GM18507 (cell line): Measurements from ENCODE around the gene CEP112.
"Not testable (repeated sequence)": the region's sequence is repeated elsewhere in the genome, so short reads cannot be mapped to it uniquely, and the experiment has no call there.

Experiments used
- DNase-seq: peaks from one replicate; pipeline ENCODE4 v3.0.0; 2011; ENCODE audit warnings: low read depth; ENCODE audit not compliant: insufficient read length; ENCODE audit errors: extremely low spot score
- FAIRE-seq: peaks from 2 replicates; lab custom pipeline; 2011; peaks lifted over from hg19 to GRCh38; lab: Jason Lieb, UNC

Gene CEP112

DNA sequence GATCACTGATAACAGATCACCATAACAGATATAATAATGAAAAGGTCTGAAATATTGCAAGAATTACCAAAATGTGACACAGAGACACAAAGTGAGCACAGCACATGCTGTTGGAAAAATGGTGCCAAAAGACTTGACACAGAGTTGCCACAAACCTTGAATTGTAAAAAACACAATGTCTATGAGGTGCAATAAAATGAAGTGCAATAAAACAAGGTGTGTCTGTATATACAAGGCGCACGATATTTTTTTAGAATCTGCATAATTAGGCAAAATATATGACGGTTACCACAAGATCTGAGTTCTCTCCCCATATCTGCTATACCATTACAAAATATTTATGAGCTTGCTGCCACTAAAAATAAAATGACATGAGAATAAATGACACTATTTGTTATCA lies 458.6 kb downstream of the CEP112 start:
- FAIRE-seq (no peak), DNase-seq (no peak)

DNA sequence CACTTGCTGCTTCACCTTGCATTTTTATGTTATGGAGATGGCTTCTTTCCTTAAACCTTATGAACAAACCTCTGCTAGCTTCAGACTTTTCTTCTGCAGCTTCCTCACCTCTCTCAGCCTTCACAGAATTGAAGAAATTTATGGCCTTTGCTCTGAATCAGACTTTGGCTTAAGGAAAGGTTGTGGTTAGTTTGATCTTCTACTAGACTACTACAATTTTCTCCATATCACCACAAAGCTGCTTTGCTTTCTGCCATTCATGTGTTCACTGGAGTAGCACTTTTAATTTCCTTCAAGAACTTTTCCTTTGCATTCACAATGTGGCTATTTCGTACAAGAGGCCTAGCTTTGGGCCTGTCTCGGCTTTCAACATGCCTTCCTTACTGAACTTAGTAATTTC lies 459.3 kb downstream of the CEP112 start:
- DNase-seq, FAIRE-seq: not testable (repeated sequence)

DNA sequence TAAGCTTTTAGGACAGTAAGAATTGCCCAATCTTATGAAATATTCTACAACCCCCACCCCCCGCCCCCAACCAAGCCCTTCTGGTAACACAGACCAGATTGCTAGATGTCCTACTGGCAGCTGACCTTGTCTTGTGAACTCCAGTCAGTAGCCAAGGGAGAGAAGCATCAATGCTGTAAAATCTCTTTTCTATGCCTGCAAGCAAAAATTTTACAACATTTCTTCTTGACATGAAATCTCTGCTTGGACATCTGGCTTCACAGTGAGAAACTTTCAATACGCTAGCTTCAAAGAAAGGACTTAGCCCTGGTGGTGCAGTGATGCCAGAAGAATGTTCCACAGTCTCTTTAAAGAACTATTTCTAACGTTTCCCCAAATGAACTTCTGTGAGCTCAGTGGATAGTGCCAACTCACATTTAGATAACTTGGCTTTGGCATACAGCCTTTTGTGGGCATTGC lies 461.2 kb downstream of the CEP112 start:
- DNase-seq: no peak
- FAIRE-seq: no peak

DNA sequence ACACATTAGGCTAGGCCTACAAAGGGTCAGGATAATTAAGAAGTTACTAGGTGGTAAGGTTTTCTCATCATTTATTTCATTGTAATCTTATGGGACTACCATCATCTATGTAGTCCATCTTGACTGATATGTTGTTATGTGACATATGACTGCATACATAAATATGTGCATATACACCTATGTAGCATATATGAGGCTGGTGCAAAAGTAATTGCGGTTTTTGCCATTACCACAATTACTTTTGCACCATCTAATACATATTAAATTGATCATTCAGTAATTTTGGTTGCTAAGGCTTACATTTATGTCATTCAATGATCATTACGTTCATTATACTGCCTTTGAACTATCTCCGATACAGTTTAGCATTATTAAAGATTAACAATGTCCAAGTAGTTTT lies 462.7 kb downstream of the CEP112 start:
- DNase-seq (no peak), FAIRE-seq (no peak)

DNA sequence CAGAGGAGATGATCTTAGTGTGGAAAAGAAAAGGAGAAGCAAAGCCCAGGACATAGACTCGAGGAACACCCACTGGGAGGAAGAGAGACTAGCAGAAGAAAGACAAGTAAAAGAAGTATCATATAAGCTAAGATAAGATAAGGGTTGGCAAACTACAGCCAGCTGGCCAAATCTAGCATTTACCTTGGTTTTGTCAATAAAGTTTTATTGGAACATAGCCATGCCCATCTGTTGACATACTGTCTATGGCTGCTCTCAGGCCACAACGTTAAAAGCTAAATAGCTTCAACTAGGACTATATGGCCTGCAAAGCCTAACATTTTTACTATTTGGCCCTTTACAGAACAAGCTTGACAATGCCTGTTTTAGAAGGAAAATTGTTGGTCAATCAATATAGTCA lies 464.1 kb downstream of the CEP112 start:
- FAIRE-seq (no peak), DNase-seq (no peak)

DNA sequence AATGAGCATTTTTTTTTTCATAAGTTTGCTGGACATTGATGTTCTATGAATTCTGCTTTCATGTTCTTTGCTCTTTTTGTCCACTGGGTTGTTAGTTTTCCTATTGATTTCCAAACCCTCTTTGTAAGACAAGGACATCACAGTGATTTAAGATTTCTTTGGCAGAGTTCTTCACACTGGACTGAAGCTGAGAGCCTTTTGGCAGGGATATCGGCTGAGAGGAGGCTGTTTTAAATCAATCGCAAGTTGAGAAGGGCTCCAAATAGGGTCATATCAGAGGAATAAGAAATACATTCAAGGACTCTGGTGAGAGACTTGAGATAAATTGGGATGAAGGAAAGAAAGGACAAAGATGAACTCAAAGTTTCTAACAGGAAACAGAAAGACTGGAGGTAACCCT lies 464.7 kb downstream of the CEP112 start:
- DNase-seq (no peak), FAIRE-seq (no peak)

DNA sequence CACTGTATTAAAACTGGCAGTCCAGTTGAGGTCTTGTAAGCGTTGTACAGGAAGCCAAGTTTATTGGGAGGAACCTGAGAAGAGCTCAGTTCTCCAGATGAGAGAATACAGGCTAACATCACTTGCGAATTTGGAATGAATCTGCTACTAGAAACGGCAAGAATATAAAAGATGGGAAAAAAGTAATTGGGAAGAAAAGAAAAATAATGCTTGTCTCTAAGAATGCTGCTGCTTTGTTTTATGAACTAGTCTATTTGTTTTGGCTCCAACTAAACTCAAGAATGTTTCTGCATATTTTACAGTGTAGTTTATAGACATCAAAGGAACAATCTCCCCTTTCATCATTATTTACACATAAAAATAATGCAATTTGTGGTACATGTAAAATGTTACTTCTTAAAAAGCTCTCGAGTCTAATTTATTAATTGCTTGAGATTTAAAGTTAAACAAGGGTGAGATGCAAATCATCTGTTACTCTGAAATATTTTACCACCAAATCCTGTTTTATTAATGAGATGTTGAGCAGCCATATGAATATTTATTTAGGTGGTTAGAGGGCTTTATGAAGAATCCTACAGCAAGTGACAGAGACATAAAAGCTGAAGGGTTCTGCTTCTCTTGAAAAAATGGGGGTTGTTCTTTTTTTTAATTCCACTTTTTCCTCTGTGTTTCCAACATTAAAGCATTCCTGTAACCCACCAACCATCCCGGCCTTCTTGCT lies 468.3 kb downstream of the CEP112 start:
- FAIRE-seq: no peak
- no peak for DNase-seq

DNA sequence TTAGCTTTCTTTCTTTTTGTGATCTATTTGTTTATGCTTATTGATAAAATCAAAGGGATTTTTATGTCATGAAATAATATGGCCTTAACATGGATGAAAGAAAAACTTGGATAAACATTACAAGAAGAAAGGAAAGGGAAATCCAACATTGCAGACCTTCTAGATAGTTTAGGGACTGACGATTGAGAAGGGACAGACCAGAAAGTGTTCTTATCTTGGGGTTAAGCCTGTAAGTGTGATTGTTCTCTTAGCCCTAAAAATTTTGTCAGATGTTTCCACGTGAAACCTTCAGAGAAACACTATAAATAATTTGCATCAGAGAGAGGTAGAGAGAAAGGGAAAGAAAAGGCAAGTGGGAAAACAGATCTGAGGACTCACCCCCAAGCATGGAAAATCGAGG lies 473.3 kb downstream of the CEP112 start:
- FAIRE-seq (no peak), DNase-seq (no peak)

DNA sequence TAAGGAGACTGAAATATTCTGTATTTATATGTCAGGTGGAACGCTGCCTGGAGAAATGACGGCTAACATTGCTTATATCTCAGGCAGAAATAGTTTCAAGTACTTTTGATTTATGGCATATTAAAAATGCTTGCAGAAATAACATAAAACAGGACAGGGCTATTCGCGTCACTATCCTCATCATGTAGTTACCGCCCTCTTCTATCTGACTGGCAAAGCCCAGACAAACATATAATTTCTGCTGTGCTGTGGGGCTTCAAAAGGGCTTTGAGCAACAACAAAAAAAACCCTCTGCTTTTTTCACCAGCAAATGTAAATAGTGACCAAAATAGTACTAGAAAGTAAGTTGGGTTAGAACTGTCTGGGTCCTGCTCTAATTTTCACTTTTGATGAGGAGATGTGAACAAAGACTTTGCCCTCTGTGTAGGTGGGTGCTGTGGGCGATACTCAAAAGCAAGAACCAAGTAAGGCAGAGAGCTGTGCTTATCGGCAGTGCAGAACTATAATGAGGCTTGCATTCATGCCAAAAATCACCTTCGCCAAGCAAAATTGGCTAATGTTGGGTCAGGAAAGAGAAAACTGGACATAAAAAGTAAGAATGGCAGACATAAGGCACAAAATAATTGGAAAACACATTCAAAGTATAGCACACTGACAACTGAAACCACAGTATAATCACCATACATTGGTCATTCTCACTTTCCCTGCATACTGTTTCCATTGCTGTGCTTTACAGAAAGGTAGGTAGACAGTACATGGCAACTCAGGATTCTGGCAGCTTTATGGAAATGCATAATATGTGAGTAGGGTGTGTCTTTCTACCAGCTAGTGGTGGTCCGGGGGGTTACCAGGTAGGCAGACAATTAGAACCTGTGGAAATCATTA lies 479.3 kb downstream of the CEP112 start:
- FAIRE-seq: no peak
- no peak for DNase-seq

DNA sequence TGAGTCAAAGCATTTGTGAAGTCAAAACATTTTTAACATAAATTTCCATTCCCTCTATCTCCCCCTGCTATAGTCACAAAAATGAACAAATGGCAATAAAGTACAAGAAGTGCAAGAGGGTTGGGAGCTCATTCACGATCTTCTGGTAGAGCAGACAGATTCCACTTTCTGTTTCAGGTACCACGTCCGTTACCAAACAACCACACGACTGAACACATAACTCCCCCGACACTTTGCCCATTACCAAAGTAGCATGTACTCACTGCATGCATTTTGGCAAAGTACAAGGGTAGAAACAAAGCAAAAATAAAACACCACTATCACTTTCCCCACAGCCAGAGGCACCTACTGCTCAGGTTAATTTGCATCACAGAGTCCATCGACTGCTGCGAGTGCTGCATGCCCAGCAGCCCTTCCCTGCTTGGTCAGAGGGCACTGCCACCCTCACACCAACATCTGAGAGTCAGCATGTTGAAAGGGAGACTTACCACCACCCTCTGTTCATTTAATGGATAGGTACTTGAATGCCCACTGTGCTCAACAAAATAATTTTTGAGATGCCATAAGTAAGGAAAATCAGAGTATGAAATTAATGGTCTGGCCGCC lies 480.2 kb downstream of the CEP112 start:
- FAIRE-seq (no peak), DNase-seq (no peak)

DNA sequence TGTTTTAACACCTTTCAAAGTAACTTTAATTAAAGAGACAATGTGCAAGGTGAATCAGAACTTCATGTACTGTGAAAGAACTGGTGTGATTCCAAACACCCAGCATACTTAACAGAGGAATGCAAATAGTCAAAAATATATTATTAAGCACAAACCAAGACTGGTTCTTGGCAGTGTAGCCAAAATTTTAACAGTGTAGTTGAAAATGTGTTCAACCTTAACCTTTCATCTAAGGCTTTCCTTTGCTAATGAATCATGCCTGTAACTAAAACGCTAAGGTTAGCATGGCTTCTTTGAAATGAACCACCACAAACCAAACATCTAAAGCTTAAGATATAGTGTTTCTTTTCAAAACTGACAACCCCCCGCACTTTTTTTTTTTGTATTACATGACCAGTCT lies 484.2 kb downstream of the CEP112 start:
- FAIRE-seq (no peak), DNase-seq (no peak)

DNA sequence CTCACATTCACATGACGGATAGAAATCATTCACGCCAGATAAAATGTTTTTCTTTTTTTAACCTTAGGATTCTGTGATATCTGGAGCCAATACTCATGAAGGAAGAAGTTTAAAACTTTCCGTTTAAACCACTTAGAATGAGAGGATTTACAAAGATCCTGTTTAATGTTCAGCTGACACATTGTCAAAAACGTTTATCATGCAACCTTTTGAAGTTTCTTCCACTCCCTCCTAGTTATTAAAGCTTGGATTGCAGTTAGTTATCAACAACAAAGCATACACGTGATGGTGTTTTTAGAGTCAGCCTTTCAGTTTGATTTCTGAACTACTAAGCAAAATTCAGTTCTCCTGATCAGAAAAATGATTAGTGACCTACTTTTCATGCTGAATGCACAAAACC lies 487.2 kb downstream of the CEP112 start:
- DNase-seq (no peak), FAIRE-seq (no peak)

DNA sequence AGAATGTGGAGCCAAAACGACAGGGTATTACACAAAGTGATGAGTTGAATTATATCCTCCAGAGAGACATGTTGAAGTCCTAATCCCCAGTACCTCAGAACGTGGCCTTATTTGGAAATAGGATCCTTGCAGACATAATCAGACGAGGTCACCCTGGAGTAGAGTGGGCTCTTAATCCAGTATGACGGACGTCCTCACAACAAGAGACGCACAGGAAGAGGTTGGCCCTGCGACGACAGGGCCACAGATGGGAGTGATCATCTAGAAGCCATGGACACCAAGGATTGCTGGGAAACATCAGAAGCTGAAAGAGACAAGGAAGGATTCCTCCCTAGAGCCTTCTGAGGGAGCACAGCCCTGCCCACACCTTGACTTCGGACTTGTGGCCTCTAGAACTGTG lies 488.0 kb downstream of the CEP112 start:
- FAIRE-seq (no peak), DNase-seq (no peak)

DNA sequence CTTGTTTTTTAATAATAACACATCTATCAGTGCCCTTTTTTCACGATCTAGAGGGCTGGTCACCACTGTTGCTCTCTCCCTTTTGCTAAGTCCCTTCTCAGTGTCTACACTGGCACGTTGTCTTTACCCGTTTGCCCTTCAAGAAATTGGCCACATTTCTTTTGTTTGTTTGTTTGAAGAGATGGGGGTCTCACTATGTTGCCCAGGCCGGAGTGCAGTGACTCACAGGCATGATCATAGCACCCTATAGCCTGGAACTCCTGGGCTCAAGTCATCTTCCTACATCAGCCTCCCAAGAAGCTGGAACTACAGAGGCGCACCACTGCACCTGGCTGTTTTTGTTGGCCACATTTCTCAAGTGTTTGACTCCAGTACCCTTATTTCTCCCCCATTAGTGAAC lies 492.5 kb downstream of the CEP112 start:
- DNase-seq: no peak
- FAIRE-seq: no peak

DNA sequence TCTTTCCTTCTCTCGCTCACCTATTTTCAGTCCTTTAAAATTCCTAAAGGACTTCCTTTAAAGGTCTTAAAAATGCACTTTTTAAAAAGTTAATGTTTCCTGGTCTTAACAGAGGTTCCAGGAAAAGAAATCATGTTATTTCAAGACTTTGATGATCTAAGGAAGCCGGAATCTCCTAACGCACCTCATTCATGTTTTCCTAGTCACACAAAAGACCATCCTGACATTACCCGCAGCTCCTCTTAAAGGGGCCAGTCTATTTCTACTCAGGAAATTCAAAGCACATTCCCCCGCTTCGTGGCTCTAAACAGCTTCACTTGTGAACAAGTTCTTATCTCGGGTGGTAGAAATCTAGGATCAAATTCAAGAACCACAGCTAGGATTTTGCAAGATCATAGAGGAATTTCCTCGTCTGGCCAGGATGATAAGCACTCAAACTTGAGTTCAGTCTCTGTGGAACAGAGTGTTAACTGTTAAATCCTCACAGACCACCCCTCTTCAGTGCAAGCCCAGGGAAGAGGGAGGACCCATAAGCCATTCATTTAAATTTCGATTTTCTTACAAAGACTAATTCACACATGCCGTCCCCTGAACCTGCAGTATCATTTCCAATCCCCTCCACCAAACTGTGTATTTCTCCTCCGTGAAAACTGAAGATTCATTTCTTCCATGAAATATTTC lies 493.4 kb downstream of the CEP112 start:
- FAIRE-seq (no peak), DNase-seq (no peak)

DNA sequence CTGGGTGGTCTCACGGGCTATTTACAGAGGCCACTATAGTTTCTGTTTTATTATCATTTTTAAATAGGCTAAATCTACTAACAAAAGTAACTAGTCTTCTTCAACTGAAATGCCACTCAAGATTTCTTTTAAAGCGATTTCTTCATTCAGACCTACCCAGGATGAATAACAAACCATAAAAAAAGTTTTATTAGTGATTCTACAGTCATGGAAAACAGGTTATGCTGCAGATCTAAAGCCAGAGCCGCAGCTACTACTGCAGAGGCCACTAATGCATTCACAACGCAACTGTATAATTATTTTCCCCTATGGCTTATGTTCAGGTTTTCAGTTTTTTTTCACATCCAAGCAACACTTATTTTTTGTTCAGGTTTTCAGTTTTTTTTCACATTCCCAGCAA lies 494.3 kb downstream of the CEP112 start:
- no peak for DNase-seq
- no peak for FAIRE-seq

DNA sequence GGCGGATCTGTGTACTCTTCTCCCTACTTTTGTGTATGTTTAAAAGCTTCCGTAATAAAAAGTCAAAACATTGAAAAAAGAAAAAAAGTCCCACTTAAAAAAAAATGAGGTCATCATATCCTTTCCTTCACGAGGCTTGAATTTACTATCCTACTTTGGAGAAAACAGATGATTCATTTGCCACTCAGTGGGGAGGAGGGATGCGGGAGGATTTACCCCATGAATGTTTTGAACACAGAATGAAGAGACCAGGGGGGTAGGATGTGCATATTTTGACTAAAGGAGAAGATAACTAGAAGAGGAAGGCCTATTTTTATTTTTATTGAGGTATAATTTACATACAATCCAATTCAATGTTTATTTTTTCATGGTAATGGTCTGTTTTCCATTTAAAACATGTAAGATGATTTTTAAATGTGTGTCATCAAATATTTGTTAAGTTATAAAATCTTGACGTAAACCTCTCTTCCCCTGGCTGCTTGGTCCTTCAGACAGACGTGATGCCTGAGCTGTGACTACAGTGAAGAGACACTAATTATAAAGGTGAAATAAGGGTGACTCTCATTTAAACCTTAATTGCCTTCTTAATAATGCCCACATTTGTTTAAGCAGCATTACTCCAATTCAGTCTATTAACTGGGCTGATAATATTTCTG lies 495.1 kb downstream of the CEP112 start:
- FAIRE-seq (no peak), DNase-seq (no peak)

DNA sequence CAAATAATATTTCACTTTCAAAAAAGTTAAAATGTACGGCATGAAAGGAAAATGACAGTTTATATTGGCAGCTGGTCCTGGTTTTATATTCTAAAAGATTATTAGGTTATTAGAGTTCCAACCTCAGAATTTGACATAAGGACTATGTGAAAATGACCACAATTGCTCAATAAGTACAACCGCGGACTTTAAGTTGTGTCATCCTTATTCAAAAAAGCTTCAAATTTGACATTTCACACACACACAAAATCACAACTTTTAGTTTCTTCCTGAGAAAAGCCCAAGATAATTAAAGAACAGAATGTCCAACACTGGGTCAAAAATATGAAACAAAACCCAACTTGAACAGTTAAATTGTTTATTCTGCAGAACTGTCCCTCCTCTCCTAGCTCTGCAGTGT lies 497.3 kb downstream of the CEP112 start:
- no peak for FAIRE-seq

DNA sequence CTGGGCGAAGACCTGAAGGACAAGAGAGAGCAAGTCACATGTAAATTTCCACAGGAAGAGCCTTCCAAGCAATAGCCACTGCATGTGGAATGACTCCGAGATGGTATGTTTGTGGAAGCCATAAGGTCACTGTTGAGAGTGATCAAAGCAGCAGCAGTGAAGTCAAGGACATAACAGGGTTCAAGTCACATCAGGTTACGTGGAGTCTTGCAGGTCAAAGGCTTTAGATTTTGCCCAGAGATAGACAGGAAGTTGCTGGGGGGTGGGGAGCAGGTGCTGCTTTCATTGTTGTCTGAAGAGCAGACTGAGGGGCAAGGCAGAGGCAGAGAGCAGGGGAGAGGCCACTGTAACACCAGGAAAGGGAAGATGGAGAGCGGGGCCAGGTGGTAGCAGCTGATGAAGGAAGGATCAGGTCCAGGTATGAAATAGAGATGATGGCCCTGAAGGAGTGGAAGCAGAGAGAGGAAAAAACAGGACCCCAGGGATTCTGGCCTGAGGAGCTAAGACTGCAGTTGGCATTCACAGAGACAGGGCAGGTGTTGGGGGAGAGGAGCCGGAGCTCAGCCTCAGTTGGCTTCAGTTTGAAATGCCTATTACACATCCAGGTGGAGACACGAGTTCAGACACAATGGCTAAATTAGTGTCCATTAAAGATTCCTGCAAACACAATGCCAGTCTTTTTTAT lies 501.2 kb downstream of the CEP112 start:
- FAIRE-seq (no peak), DNase-seq (no peak)

More for the DNA sequence above, 497.3 kb downstream of the CEP112 start:
- no peak for DNase-seq
